ENCODE data around the gene PPP2R2B. TPM values are rescaled to one million over a fixed set of nuclear protein-coding genes. Genes with fewer than 3 reads are reported as not detected.

Gene PPP2R2B
- polyA plus RNA-seq, 2 of the 4 experiments (the other 2 are of a cell fraction) = not detected

GRCh38 chr5:146703899-146704298 lies 174.7 kb downstream of the PPP2R2B start:
- CTCF ChIA-PET = interaction anchor here (1.2 kb wide), 1 partner anchor 11 kb away, joined by 3 read pairs; no protein-coding TSS in a partner anchor
- DNase-seq (ENCODE audit: low read depth in 1 of 2, low spot score in 1 of 2) = no peak
- TF ChIP-seq FOSB (CRISPR knock-in tag; IDR thresholded peaks at IDR 0.05) (no peak), ELK1 (IDR thresholded peaks at IDR 0.05; ENCODE audit: low read depth, low read length) (no peak), RAD21 (conservative IDR thresholded peaks at IDR 0.05 in 1 of 2, IDR thresholded peaks at IDR 0.05 in 1 of 2) (no peak), EHMT2 (IDR thresholded peaks at IDR 0.05; ENCODE audit: low read depth) (no peak), POLR2AphosphoS2 (conservative IDR thresholded peaks at IDR 0.05; ENCODE audit: low read length) (no peak), JUN (IDR thresholded peaks at IDR 0.05) (no peak), RARB (CRISPR knock-in tag; IDR thresholded peaks at IDR 0.05) (no peak), NFE2L2 (conservative IDR thresholded peaks at IDR 0.05; ENCODE audit: low read length) (no peak), NPAS2 (CRISPR knock-in tag; IDR thresholded peaks at IDR 0.05; ENCODE audit: borderline replicate concordance) (no peak), SREBF2 (IDR thresholded peaks at IDR 0.05) (no peak), NR3C1 (IDR thresholded peaks at IDR 0.05) (no peak), HDAC2 (IDR thresholded peaks at IDR 0.05) (no peak)
- ATAC-seq = no peak
- no peak for FAIRE-seq
- Histone ChIP-seq H3K4me3 (no peak overlapping the region), H3K4me2 (no peak overlapping the region), H3K4me1 (no peaks in the 10 kb centered on the region), H3K27ac (no peak overlapping the region), H3K9me3 (no peaks in the 10 kb centered on the region)
- POLR2A ChIA-PET = no interaction called here
- WGBS (ENCODE audit: missing lambda C conversion rate) = 0% methylated on average over 1 of the region's 1 CpG

- ATAC-seq (no peak), DNase-seq (ENCODE audit: low read depth in 1 of 2, low spot score in 1 of 2) (no peak), FAIRE-seq (no peak)
- Histone ChIP-seq H3K27ac (no peak overlapping the region), H3K4me2 (no peak overlapping the region), H3K4me3 (no peak overlapping the region), H3K9me3 (no peaks in the 10 kb centered on the region), H3K4me1 (no peaks in the 10 kb centered on the region)
- TF ChIP-seq JUN (IDR thresholded peaks at IDR 0.05) (no peak), HDAC2 (IDR thresholded peaks at IDR 0.05) (no peak), CEBPB (IDR thresholded peaks at IDR 0.05) (no peak), CBX2 (IDR thresholded peaks at IDR 0.05; ENCODE audit: borderline replicate concordance, low read depth) (no peak), REST (IDR thresholded peaks at IDR 0.05) (no peak), BCL3 (IDR thresholded peaks at IDR 0.05) (no peak), ESRRA (IDR thresholded peaks at IDR 0.05; ENCODE audit: borderline replicate concordance, low read length) (no peak), RFX5 (IDR thresholded peaks at IDR 0.05) (no peak), TFCP2L1 (CRISPR knock-in tag; IDR thresholded peaks at IDR 0.05) (no peak), NPAS2 (CRISPR knock-in tag; IDR thresholded peaks at IDR 0.05; ENCODE audit: borderline replicate concordance) (no peak), FOXS1 (CRISPR knock-in tag; IDR thresholded peaks at IDR 0.05) (no peak), CTCF (IDR thresholded peaks at IDR 0.05) (no peak), EP300 (IDR thresholded peaks at IDR 0.05) (no peak), ZNF302 (CRISPR knock-in tag; IDR thresholded peaks at IDR 0.05) (no peak), EHF (CRISPR knock-in tag; IDR thresholded peaks at IDR 0.05) (no peak), ZC3H11A (IDR thresholded peaks at IDR 0.05) (no peak), ATOH8 (CRISPR knock-in tag; IDR thresholded peaks at IDR 0.05; ENCODE audit: low read depth) (no peak), MAFK (IDR thresholded peaks at IDR 0.05; ENCODE audit: partially characterized antibody) (no peak)
- ChIA-PET POLR2A (no interaction called here), CTCF (interaction anchor here (1.2 kb wide), 1 partner anchor 12 kb away, joined by 3 read pairs; no protein-coding TSS in a partner anchor)
Measured at GRCh38 chr5:146703499-146703898, 175.1 kb downstream of the PPP2R2B start.
